Measurements from ENCODE around the gene MAGEB16.
A peak's percentile ranks its signal among the peaks of the same experiment; 100 is the strongest.

Gene MAGEB16

GRCh38 chrX:35826503-35826902, 28.4 kb downstream of the MAGEB16 start:
- no peak overlapping the region for H3K14ac ChIP-seq (ENCODE audit: low read length in 2 of 2)
- H2BK120ac ChIP-seq (ENCODE audit: low read depth, low read length): no peak overlapping the region
- no peak overlapping the region for H3K4ac ChIP-seq (ENCODE audit: low read depth in 1 of 2, low read length in 2 of 2)
- H2AK5ac ChIP-seq (ENCODE audit: low read length, severe bottlenecking): no peak overlapping the region
- peak; percentile 0 for DNase-seq
- H3K9ac ChIP-seq (ENCODE audit: low read length): no peak overlapping the region
- no peak overlapping the region for H2BK15ac ChIP-seq (ENCODE audit: low read depth, poor library complexity, severe bottlenecking)
- no peak overlapping the region for H2BK5ac ChIP-seq (ENCODE audit: low read depth, low read length, poor library complexity, severe bottlenecking)
- no peak overlapping the region for H2BK12ac ChIP-seq (ENCODE audit: low read length in 2 of 2)
- no peak overlapping the region for H3K4me3 ChIP-seq (ENCODE audit: insufficient read depth in 1 of 2, low read depth in 1 of 2, low read length in 2 of 2)
- H2AFZ ChIP-seq (ENCODE audit: low read depth, low read length): no peak overlapping the region
- H4K91ac ChIP-seq (ENCODE audit: low read length): no peak overlapping the region
- no peak overlapping the region for H3K4me2 ChIP-seq (ENCODE audit: low read length, poor library complexity, severe bottlenecking)
- no peak overlapping the region for H3K18ac ChIP-seq (ENCODE audit: low read depth in 1 of 2, low read length in 2 of 2)
- WGBS: 82% methylated on average over 1 of the region's 1 CpG
- no peaks in the 10 kb centered on the region for H3K27me3 ChIP-seq (ENCODE audit: control insufficient read depth in 1 of 2, insufficient read depth in 1 of 2, low read length in 2 of 2)
- H3K9me3 ChIP-seq (ENCODE audit: control insufficient read depth, low read length): no peaks in the 10 kb centered on the region
- no peak overlapping the region for H3K23ac ChIP-seq (ENCODE audit: low read length in 2 of 2)
- no peak overlapping the region for H4K8ac ChIP-seq (ENCODE audit: low read length)
- no peak overlapping the region for H3K27ac ChIP-seq (ENCODE audit: low read length, poor library complexity, severe bottlenecking)
- H3K36me3 ChIP-seq (ENCODE audit: control insufficient read depth in 1 of 2, insufficient read depth in 2 of 2, low read depth in 1 of 2, low read length in 2 of 2): no peaks in the 10 kb centered on the region
- H3K4me1 ChIP-seq (ENCODE audit: control insufficient read depth, insufficient read depth, low read depth, low read length): no peaks in the 10 kb centered on the region
- no peaks in the 10 kb centered on the region for H3K79me1 ChIP-seq (replicated peaks; ENCODE audit: low read length, poor library complexity, severe bottlenecking)

DNA sequence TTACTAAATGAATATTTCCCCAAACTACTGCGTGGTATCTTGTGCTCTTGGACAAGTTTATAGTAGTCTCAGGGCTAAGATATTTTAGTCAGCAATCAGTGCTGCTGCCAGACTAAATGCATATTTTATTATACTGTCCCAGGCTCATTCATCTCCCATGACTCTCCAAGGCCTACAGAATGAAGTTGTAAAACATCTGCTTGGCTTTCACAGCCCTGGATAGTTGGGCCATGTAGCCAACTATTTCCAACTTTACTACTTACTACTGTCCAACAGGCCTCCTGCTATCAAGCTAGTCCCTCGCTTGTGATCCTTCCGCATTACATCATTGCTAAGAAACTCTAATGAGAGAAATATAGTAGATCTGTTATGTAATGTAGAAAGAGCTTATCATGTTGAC, 31.4 kb downstream of the MAGEB16 start:
- DNase-seq: no peak
- H3K18ac ChIP-seq (ENCODE audit: low read depth in 1 of 2, low read length in 2 of 2): no peak overlapping the region
- H3K27ac ChIP-seq (ENCODE audit: low read length, poor library complexity, severe bottlenecking): no peak overlapping the region
- H3K4me1 ChIP-seq (ENCODE audit: control insufficient read depth, insufficient read depth, low read depth, low read length): no peaks in the 10 kb centered on the region
- H2BK120ac ChIP-seq (ENCODE audit: low read depth, low read length): no peak overlapping the region
- H2BK15ac ChIP-seq (ENCODE audit: low read depth, poor library complexity, severe bottlenecking): no peak overlapping the region
- H4K91ac ChIP-seq (ENCODE audit: low read length): no peak overlapping the region
- no peak overlapping the region for H3K4me2 ChIP-seq (ENCODE audit: low read length, poor library complexity, severe bottlenecking)
- H3K36me3 ChIP-seq (ENCODE audit: control insufficient read depth in 1 of 2, insufficient read depth in 2 of 2, low read depth in 1 of 2, low read length in 2 of 2): no peaks in the 10 kb centered on the region
- peaks cover 5% of the 10 kb centered on the region for H3K9me3 ChIP-seq (ENCODE audit: control insufficient read depth, low read length)
- H3K23ac ChIP-seq (ENCODE audit: low read length in 2 of 2): no peak overlapping the region
- H2BK12ac ChIP-seq (ENCODE audit: low read length in 2 of 2): no peak overlapping the region
- H2AK5ac ChIP-seq (ENCODE audit: low read length, severe bottlenecking): no peak overlapping the region
- H3K4ac ChIP-seq (ENCODE audit: low read depth in 1 of 2, low read length in 2 of 2): no peak overlapping the region
- H3K9ac ChIP-seq (ENCODE audit: low read length): no peak overlapping the region
- no peak overlapping the region for H4K8ac ChIP-seq (ENCODE audit: low read length)
- no peak overlapping the region for H3K4me3 ChIP-seq (ENCODE audit: insufficient read depth in 1 of 2, low read depth in 1 of 2, low read length in 2 of 2)
- H2BK5ac ChIP-seq (ENCODE audit: low read depth, low read length, poor library complexity, severe bottlenecking): no peak overlapping the region
- 100% methylated on average over 1 of the region's 3 CpGs for WGBS
- H3K27me3 ChIP-seq (ENCODE audit: control insufficient read depth in 1 of 2, insufficient read depth in 1 of 2, low read length in 2 of 2): no peaks in the 10 kb centered on the region
- no peak overlapping the region for H2AFZ ChIP-seq (ENCODE audit: low read depth, low read length)
- H3K14ac ChIP-seq (ENCODE audit: low read length in 2 of 2): no peak overlapping the region
- no peaks in the 10 kb centered on the region for H3K79me1 ChIP-seq (replicated peaks; ENCODE audit: low read length, poor library complexity, severe bottlenecking)

GRCh38 chrX:35841872-35842271, 43.7 kb downstream of the MAGEB16 start:
- no peaks in the 10 kb centered on the region for H3K9me3 ChIP-seq (ENCODE audit: control insufficient read depth, low read length)
- no peak overlapping the region for H2AFZ ChIP-seq (ENCODE audit: low read depth, low read length)
- no peak overlapping the region for H3K4me3 ChIP-seq (ENCODE audit: insufficient read depth in 1 of 2, low read depth in 1 of 2, low read length in 2 of 2)
- H2BK5ac ChIP-seq (ENCODE audit: low read depth, low read length, poor library complexity, severe bottlenecking): no peak overlapping the region
- H3K18ac ChIP-seq (ENCODE audit: low read depth in 1 of 2, low read length in 2 of 2): no peak overlapping the region
- H3K27ac ChIP-seq (ENCODE audit: low read length, poor library complexity, severe bottlenecking): no peak overlapping the region
- H3K9ac ChIP-seq (ENCODE audit: low read length): no peak overlapping the region
- H2BK12ac ChIP-seq (ENCODE audit: low read length in 2 of 2): no peak overlapping the region
- H2AK5ac ChIP-seq (ENCODE audit: low read length, severe bottlenecking): no peak overlapping the region
- WGBS: 44% methylated on average over 1 of the region's 2 CpGs
- no peak overlapping the region for H3K14ac ChIP-seq (ENCODE audit: low read length in 2 of 2)
- no peak overlapping the region for H2BK120ac ChIP-seq (ENCODE audit: low read depth, low read length)
- no peaks in the 10 kb centered on the region for H3K4me1 ChIP-seq (ENCODE audit: control insufficient read depth, insufficient read depth, low read depth, low read length)
- no peaks in the 10 kb centered on the region for H3K79me1 ChIP-seq (replicated peaks; ENCODE audit: low read length, poor library complexity, severe bottlenecking)
- no peak overlapping the region for H4K91ac ChIP-seq (ENCODE audit: low read length)
- H4K8ac ChIP-seq (ENCODE audit: low read length): no peak overlapping the region
- H3K36me3 ChIP-seq (ENCODE audit: control insufficient read depth in 1 of 2, insufficient read depth in 2 of 2, low read depth in 1 of 2, low read length in 2 of 2): no peaks in the 10 kb centered on the region
- H2BK15ac ChIP-seq (ENCODE audit: low read depth, poor library complexity, severe bottlenecking): no peak overlapping the region
- H3K23ac ChIP-seq (ENCODE audit: low read length in 2 of 2): no peak overlapping the region
- no peak overlapping the region for H3K4me2 ChIP-seq (ENCODE audit: low read length, poor library complexity, severe bottlenecking)
- no peaks in the 10 kb centered on the region for H3K27me3 ChIP-seq (ENCODE audit: control insufficient read depth in 1 of 2, insufficient read depth in 1 of 2, low read length in 2 of 2)
- no peak overlapping the region for H3K4ac ChIP-seq (ENCODE audit: low read depth in 1 of 2, low read length in 2 of 2)
- DNase-seq: peak; percentile 29

GRCh38 chrX:35842674-35843073, 44.5 kb downstream of the MAGEB16 start:
- no peak overlapping the region for H3K4ac ChIP-seq (ENCODE audit: low read depth in 1 of 2, low read length in 2 of 2)
- no peak overlapping the region for H4K8ac ChIP-seq (ENCODE audit: low read length)
- 3% methylated on average over 1 of the region's 3 CpGs for WGBS
- H4K91ac ChIP-seq (ENCODE audit: low read length): no peak overlapping the region
- H3K4me3 ChIP-seq (ENCODE audit: insufficient read depth in 1 of 2, low read depth in 1 of 2, low read length in 2 of 2): no peak overlapping the region
- no peaks in the 10 kb centered on the region for H3K9me3 ChIP-seq (ENCODE audit: control insufficient read depth, low read length)
- no peak overlapping the region for H2AFZ ChIP-seq (ENCODE audit: low read depth, low read length)
- H2BK12ac ChIP-seq (ENCODE audit: low read length in 2 of 2): no peak overlapping the region
- H3K4me1 ChIP-seq (ENCODE audit: control insufficient read depth, insufficient read depth, low read depth, low read length): no peaks in the 10 kb centered on the region
- no peak overlapping the region for H3K14ac ChIP-seq (ENCODE audit: low read length in 2 of 2)
- H3K36me3 ChIP-seq (ENCODE audit: control insufficient read depth in 1 of 2, insufficient read depth in 2 of 2, low read depth in 1 of 2, low read length in 2 of 2): no peaks in the 10 kb centered on the region
- H3K4me2 ChIP-seq (ENCODE audit: low read length, poor library complexity, severe bottlenecking): no peak overlapping the region
- H3K79me1 ChIP-seq (replicated peaks; ENCODE audit: low read length, poor library complexity, severe bottlenecking): no peaks in the 10 kb centered on the region
- peak; percentile 43 for DNase-seq
- H3K9ac ChIP-seq (ENCODE audit: low read length): no peak overlapping the region
- no peaks in the 10 kb centered on the region for H3K27me3 ChIP-seq (ENCODE audit: control insufficient read depth in 1 of 2, insufficient read depth in 1 of 2, low read length in 2 of 2)
- no peak overlapping the region for H3K27ac ChIP-seq (ENCODE audit: low read length, poor library complexity, severe bottlenecking)
- no peak overlapping the region for H2AK5ac ChIP-seq (ENCODE audit: low read length, severe bottlenecking)
- H3K18ac ChIP-seq (ENCODE audit: low read depth in 1 of 2, low read length in 2 of 2): no peak overlapping the region
- H2BK15ac ChIP-seq (ENCODE audit: low read depth, poor library complexity, severe bottlenecking): no peak overlapping the region
- H2BK120ac ChIP-seq (ENCODE audit: low read depth, low read length): no peak overlapping the region
- no peak overlapping the region for H3K23ac ChIP-seq (ENCODE audit: low read length in 2 of 2)
- H2BK5ac ChIP-seq (ENCODE audit: low read depth, low read length, poor library complexity, severe bottlenecking): no peak overlapping the region

Measured in mesenchymal stem cell (in vitro differentiated cells and primary cell).